Endodermal cell (in vitro differentiated cells): ENCODE measurements around the gene PKNOX1. TPM values are rescaled to one million over a fixed set of nuclear protein-coding genes. Genes with fewer than 3 reads are reported as not detected.

ENCODE experiments used
- DNase-seq: peaks from one replicate; pipeline ENCODE4 v3.0.0-alpha.2; 2017
- H3K27ac ChIP-seq: 2 replicates; pipeline ENCODE4 v1.5.1; 2013; ENCODE audit warnings: mild to moderate bottlenecking, low read depth, low read length, moderate library complexity
- H3K27me3 ChIP-seq: 2 replicates; pipeline ENCODE4 v1.6.1; 2013; ENCODE audit warnings: mild to moderate bottlenecking, low read length, moderate library complexity; ENCODE audit not compliant: insufficient read depth, control insufficient read depth, poor library complexity, severe bottlenecking
- H3K36me3 ChIP-seq: 2 replicates; pipeline ENCODE4 v1.7.0; 2013; ENCODE audit warnings: mild to moderate bottlenecking, low read length, moderate library complexity; ENCODE audit not compliant: control insufficient read depth, insufficient read depth
- H3K4me1 ChIP-seq: one replicate; pipeline ENCODE4 v1.7.0; 2013; ENCODE audit warnings: low read length; ENCODE audit not compliant: control insufficient read depth, insufficient read depth
- H3K4me3 ChIP-seq: 2 replicates; pipeline ENCODE4 v1.5.1; 2013; ENCODE audit warnings: mild to moderate bottlenecking, low read length, moderate library complexity
- H3K9ac ChIP-seq: 2 replicates; pipeline ENCODE4 v1.6.1; 2013; ENCODE audit warnings: mild to moderate bottlenecking, low read length, moderate library complexity; ENCODE audit not compliant: poor library complexity, severe bottlenecking; ENCODE audit errors: extremely low read depth
- H3K9me3 ChIP-seq: 2 replicates; pipeline ENCODE4 v1.6.1; 2013; ENCODE audit warnings: mild to moderate bottlenecking, low read length, moderate library complexity; ENCODE audit not compliant: control insufficient read depth
- H3K27ac Mint-ChIP-seq: 2 replicates; pipeline ENCODE4 v1.8.0; 2020; ENCODE audit warnings: mixed read lengths
- H3K27me3 Mint-ChIP-seq: 2 replicates; pipeline ENCODE4 v1.8.0; 2021; ENCODE audit warnings: mild to moderate bottlenecking, mixed read lengths; ENCODE audit not compliant: insufficient read depth
- H3K36me3 Mint-ChIP-seq: 2 replicates; pipeline ENCODE4 v1.8.0; 2020; ENCODE audit warnings: low read depth, mixed read lengths
- H3K4me1 Mint-ChIP-seq: 2 replicates; pipeline ENCODE4 v1.8.0; 2020; ENCODE audit warnings: mixed read lengths
- H3K4me3 Mint-ChIP-seq: 2 replicates; pipeline ENCODE4 v1.8.0; 2020; ENCODE audit warnings: mild to moderate bottlenecking, moderate library complexity, mixed read lengths
- H3K9me3 Mint-ChIP-seq: 2 replicates; pipeline ENCODE4 v1.8.0; 2020; ENCODE audit warnings: mild to moderate bottlenecking, mixed read lengths
- CTCF ChIP-seq: fragments of 200-600 bp; sonication (generic); conservative IDR thresholded peaks from 2 replicates; pipeline ENCODE4 v1.5.0; 2021; ENCODE audit warnings: antibody characterized with exemption, mild to moderate bottlenecking
- WGBS, 2 experiments: methylation state at CpG; one replicate each; pipeline versions ENCODE4 v1.1.5 to v1.1.7; 2013; ENCODE audit warnings: missing lambda C conversion rate in 2 of 2, mixed read lengths in 1 of 2; ENCODE audit not compliant: insufficient coverage in 1 of 2, insufficient read length in 1 of 2; 5-methylcytosine and 5-hydroxymethylcytosine counted together
- total RNA-seq, 2 donors: library from RNA; stranded (reverse); fragmentation: NEBNext Ultra II Directional in 1 of 2; extraction: Animal tissue kit (Norgen Biotek cat#: 25700) in 1 of 2; gene quantifications; 2 replicates in 1 of 2; 3 replicates in 1 of 2; pipeline ENCODE4 v1.2.1, GENCODE V29; 2021

Gene PKNOX1
- total RNA-seq, 2 donors from 2014 or later: 25.9 to 29.9 TPM

GRCh38 chr21:42981214-42981523 is 6.8 kb downstream of the PKNOX1 start:
- no peaks in the 10 kb centered on the region for H3K27me3 ChIP-seq
- no peak overlapping the region for H3K9ac ChIP-seq
- DNase-seq: no peak
- no peaks in the 10 kb centered on the region for H3K4me1 ChIP-seq
- H3K36me3 Mint-ChIP-seq: peaks cover 33% of the 10 kb centered on the region
- H3K36me3 ChIP-seq: peaks cover 45% of the 10 kb centered on the region
- H3K27me3 Mint-ChIP-seq: no peaks in the 10 kb centered on the region
- H3K27ac Mint-ChIP-seq: peak overlapping the region; percentile 54
- TF ChIP-seq CTCF: no peak
- H3K4me1 Mint-ChIP-seq: peaks cover 30% of the 10 kb centered on the region
- no peak overlapping the region for H3K27ac ChIP-seq
- H3K4me3 Mint-ChIP-seq: no peak overlapping the region
- H3K9me3 ChIP-seq: peaks cover 21% of the 10 kb centered on the region
- 94 to 96% methylated on average over 3 to 5 of the region's 5 CpGs for WGBS, 2 experiments
- H3K4me3 ChIP-seq: no peak overlapping the region
- H3K9me3 Mint-ChIP-seq: no peaks in the 10 kb centered on the region

- peaks cover 25% of the 10 kb centered on the region for H3K4me1 Mint-ChIP-seq
Observed at GRCh38 chr21:42981862-42982261, 7.5 kb downstream of the PKNOX1 start.

GRCh38 chr21:42983103-42983502 is 8.7 kb downstream of the PKNOX1 start:
- no peaks in the 10 kb centered on the region for H3K27me3 ChIP-seq
- Mint-ChIP-seq H3K9me3 (no peaks in the 10 kb centered on the region), H3K27ac (peak overlapping the region; percentile 31), H3K27me3 (no peaks in the 10 kb centered on the region), H3K4me3 (no peak overlapping the region), H3K4me1 (peaks cover 20% of the 10 kb centered on the region), H3K36me3 (peaks cover 20% of the 10 kb centered on the region)
- WGBS, 2 experiments: 92 to 96% methylated on average over 2 of the region's 2 CpGs
- no peak for DNase-seq
- H3K9me3 ChIP-seq: peaks cover 2% of the 10 kb centered on the region
- no peaks in the 10 kb centered on the region for H3K4me1 ChIP-seq
- no peak overlapping the region for H3K9ac ChIP-seq
- H3K27ac ChIP-seq: no peak overlapping the region
- H3K4me3 ChIP-seq: no peak overlapping the region
- H3K36me3 ChIP-seq: peaks cover 26% of the 10 kb centered on the region
- TF ChIP-seq CTCF: no peak

More at GRCh38 chr21:42981862-42982261, 7.5 kb downstream of the PKNOX1 start:
- Histone ChIP-seq H3K36me3 (peaks cover 39% of the 10 kb centered on the region), H3K4me3 (no peak overlapping the region), H3K9me3 (peaks cover 14% of the 10 kb centered on the region), H3K9ac (no peak overlapping the region), H3K27ac (no peak overlapping the region), H3K27me3 (no peaks in the 10 kb centered on the region), H3K4me1 (no peaks in the 10 kb centered on the region)
- no peaks in the 10 kb centered on the region for H3K27me3 Mint-ChIP-seq
- peaks cover 29% of the 10 kb centered on the region for H3K36me3 Mint-ChIP-seq
- DNase-seq: no peak
- H3K27ac Mint-ChIP-seq: peak overlapping the region; percentile 72
- WGBS, 2 experiments: 93% methylated on average over 4 of the region's 4 CpGs; no CpG with 5 or more reads in 1 of the 2 experiments
- H3K4me3 Mint-ChIP-seq: no peak overlapping the region
- H3K9me3 Mint-ChIP-seq: no peaks in the 10 kb centered on the region
- TF ChIP-seq CTCF: no peak
